Tibial nerve (tissue), 3 donors: Measurements from ENCODE around the gene RFC1.

ENCODE experiments used
- POLR2A ChIP-seq, 2 donors: fragments of 450-650 bp; IDR thresholded peaks; one replicate each; pipeline ENCODE4 v1.6.1; 2017; ENCODE audit warnings: antibody characterized with exemption in 2 of 2, mild to moderate bottlenecking in 2 of 2, moderate library complexity in 2 of 2
- TF ChIP-seq, protein P1 (sequence below), 5 experiments: fragments of 200-600 bp in 3 of 5; fragments of 450-650 bp in 2 of 5; sonication (generic) in 3 of 5; IDR thresholded peaks; one replicate each; pipeline ENCODE4 v1.5.1; 2016 to 2019; ENCODE audit warnings: antibody characterized with exemption in 5 of 5, mild to moderate bottlenecking in 3 of 5, moderate library complexity in 2 of 5

DNA sequence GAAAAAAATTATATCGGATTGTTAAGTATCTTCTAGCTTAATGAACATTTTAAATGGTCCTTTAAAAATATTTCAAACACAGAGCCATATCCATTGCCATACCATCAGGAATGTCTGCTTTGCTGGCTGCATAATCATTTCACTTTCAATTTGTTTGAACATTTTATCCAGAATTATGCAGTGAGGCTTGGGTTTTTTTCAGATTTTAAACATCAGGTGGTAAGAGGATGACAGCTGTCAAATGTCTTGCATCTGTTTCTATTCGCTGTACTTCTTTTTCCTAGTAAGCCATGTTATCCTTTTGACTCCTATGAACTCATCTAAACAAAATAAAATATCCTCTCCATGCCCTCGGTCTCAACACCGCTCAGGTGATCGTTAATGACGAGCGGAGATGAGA is 802 bp downstream of the RFC1 start:
- TF ChIP-seq, protein P1, sequence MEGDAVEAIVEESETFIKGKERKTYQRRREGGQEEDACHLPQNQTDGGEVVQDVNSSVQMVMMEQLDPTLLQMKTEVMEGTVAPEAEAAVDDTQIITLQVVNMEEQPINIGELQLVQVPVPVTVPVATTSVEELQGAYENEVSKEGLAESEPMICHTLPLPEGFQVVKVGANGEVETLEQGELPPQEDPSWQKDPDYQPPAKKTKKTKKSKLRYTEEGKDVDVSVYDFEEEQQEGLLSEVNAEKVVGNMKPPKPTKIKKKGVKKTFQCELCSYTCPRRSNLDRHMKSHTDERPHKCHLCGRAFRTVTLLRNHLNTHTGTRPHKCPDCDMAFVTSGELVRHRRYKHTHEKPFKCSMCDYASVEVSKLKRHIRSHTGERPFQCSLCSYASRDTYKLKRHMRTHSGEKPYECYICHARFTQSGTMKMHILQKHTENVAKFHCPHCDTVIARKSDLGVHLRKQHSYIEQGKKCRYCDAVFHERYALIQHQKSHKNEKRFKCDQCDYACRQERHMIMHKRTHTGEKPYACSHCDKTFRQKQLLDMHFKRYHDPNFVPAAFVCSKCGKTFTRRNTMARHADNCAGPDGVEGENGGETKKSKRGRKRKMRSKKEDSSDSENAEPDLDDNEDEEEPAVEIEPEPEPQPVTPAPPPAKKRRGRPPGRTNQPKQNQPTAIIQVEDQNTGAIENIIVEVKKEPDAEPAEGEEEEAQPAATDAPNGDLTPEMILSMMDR (IDR thresholded peaks at IDR 0.05), result no peak
- TF ChIP-seq POLR2A (IDR thresholded peaks at IDR 0.05), result no peak
